ENCODE measurements around the gene CYSRT1. TPM values are rescaled to one million over a fixed set of nuclear protein-coding genes. Genes with fewer than 3 reads are reported as not detected.

Gene CYSRT1
- polyA plus RNA-seq, 1 donor: 71.7 TPM

DNA sequence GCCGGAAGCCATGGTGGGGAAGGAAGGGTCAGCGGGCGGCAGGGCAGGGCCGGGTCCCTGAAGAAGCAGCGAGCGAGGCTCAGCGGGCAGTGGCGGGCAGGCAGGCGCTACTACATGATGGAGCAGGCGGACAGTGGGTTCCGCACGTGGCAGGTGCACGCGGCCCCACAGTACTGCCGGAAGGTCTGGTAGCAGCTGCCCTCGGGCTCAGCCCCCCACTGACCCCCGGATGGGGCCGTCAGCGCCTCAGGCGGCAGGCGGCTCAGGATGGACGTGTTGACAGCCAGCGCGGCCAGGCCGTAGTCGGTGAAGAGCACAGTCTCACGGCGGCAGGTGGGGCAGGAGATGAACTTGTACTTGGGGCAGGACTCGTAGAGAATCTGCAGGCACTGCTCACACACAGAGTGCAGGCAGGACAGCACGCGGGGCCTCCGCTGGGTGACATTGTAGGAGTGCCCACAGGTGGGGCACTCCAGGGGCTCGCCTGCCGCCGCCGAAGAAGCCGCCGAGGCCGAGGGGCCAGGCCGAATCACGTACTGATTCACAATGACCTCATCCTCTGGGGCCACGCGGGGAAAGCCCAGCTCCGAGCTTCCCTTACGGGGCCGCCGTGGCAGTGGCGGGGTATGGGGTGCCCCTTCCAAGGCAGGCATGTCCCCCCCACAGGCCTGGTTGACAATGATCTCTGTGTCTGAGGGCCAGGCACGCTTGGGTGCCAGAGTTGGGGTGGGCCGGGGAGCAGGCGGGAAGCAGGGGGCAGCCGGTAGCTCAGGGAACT lies 4.5 kb upstream of the CYSRT1 start:
- peaks cover 48% of the 10 kb centered on the region for H3K4me1 ChIP-seq (ENCODE audit: control insufficient read depth, insufficient read depth, low read length)
- no peak overlapping the region for H3K27ac ChIP-seq (ENCODE audit: low read length)
- DNase-seq: no peak

DNA sequence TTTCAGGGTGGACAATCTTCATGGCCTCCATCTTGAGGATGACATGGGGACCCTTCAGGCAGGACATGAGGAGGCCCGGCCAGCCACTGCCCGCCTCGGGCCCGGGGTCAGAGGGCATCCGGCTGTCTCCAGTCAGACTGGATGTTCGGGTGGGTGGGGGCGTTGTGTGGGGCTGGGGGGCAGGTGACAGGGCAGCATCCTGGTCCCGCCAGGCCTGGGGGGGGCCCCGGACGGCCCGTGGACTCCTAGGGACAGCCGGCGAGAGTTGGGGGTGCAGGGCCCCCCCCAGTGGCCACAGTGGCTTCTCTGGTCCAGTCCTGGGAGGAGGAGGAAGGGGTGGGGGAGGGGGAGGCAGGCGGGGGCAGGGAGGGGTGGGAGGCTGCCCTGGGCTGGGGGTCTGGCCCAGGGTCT lies 3.9 kb upstream of the CYSRT1 start:
- Histone ChIP-seq H3K4me3 (ENCODE audit: low read length) (no peak overlapping the region), H3K27me3 (ENCODE audit: control insufficient read depth, insufficient read depth, low read length) (no peaks in the 10 kb centered on the region), H3K9me3 (ENCODE audit: control insufficient read depth, low read depth, low read length) (peaks cover 9% of the 10 kb centered on the region), H3K4me1 (ENCODE audit: control insufficient read depth, insufficient read depth, low read length) (peaks cover 54% of the 10 kb centered on the region), H3K27ac (ENCODE audit: low read length) (no peak overlapping the region), H3K36me3 (ENCODE audit: control insufficient read depth, insufficient read depth, low read length) (no peaks in the 10 kb centered on the region)
- no CpG with 5 or more reads among the region's 14 CpGs for WGBS (ENCODE audit: insufficient coverage, low lambda C conversion rate)
- DNase-seq: no peak

More for the DNA sequence above, 4.5 kb upstream of the CYSRT1 start:
- no peaks in the 10 kb centered on the region for H3K27me3 ChIP-seq (ENCODE audit: control insufficient read depth, insufficient read depth, low read length)
- no CpG with 5 or more reads among the region's 52 CpGs for WGBS (ENCODE audit: insufficient coverage, low lambda C conversion rate)
- H3K4me3 ChIP-seq (ENCODE audit: low read length): no peak overlapping the region
- H3K9me3 ChIP-seq (ENCODE audit: control insufficient read depth, low read depth, low read length): peaks cover 9% of the 10 kb centered on the region
- peaks cover 5% of the 10 kb centered on the region for H3K36me3 ChIP-seq (ENCODE audit: control insufficient read depth, insufficient read depth, low read length)

DNA sequence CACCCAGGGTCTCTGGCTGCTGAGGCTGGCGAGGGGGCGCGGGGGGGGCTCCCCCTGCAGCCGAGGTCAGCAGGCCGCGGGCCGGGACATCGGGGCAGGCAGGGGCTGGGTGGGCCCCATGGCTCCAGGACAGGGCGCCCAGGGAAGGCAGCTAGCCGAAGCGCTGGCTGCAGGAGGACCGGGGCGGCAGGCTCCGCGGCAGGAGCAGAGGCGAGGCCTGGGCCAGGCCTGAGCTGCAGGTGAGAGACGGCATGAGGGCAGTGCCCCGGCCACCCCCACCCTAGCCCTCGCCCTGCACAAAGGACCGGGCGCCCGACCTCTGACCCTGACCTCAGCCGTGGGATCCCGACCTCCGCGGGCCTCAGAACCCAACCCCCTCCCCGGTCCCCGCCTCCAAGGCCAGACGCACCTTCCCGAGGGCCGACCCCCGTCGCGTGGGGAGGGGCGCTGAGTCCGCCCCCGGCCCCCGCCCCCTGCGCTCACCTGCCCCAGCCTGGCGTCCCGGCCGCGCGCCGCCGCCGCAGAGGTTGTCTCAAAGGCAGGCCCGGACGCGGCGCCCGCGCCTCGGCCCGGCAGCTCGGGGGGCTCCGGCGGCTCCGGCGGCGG lies 3.4 kb upstream of the CYSRT1 start:
- no CpG with 5 or more reads among the region's 61 CpGs for WGBS (ENCODE audit: insufficient coverage, low lambda C conversion rate)
- Histone ChIP-seq H3K27me3 (ENCODE audit: control insufficient read depth, insufficient read depth, low read length) (no peaks in the 10 kb centered on the region), H3K27ac (ENCODE audit: low read length) (no peak overlapping the region), H3K9me3 (ENCODE audit: control insufficient read depth, low read depth, low read length) (peaks cover 9% of the 10 kb centered on the region), H3K4me3 (ENCODE audit: low read length) (peak overlapping the region; percentile 47), H3K4me1 (ENCODE audit: control insufficient read depth, insufficient read depth, low read length) (peaks cover 59% of the 10 kb centered on the region), H3K36me3 (ENCODE audit: control insufficient read depth, insufficient read depth, low read length) (no peaks in the 10 kb centered on the region)
- peak in 1 of 2 donors; percentile 27 for DNase-seq

DNA sequence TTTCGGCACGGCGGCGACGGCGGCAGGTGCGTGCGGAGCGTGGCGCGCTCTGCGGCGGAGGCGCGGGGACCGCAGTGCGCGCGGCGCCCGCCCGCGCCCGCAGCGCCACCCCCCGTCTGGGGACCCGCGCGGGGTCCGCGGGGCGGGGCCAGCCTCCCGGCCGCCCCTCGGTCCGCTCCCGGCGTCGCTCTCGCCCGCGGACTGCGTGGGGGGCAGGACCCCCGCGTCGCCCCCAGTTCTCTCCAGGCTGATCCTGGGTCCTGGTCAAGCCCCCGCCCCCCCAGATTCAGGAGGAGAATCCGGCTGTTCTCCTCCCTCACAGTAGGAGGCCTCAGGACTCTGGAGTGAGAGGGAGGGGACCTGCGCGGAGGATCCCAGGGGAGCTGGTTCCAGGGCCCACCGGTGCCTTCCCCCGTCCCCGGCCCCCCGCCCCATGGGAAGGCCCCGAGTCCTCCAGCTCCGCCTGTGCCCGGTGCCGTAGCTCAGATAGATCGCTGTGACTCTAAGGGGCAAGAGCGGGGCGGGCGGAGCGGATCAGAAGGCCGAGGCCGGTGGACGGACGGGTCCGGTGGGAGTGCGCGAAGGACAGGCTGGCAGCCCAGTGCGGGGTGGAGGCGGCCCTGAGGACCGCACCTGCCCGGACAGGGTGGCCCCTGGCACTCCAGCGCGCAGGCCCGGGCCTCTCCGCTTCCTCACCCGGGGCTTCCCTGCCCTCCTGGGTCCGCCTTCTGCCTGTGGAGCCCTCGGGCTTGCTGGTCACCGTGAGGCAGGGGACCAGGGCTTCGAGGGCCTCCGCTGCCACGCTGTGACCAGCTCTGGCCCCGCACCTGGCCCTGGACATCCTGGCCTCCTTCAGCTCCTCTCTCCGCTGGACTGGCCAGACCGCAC lies 2.5 kb upstream of the CYSRT1 start, which contains the start of gene RNF208:
RNF208 (minus strand) TSS at position 51 of the 888 bp plus-strand sequence. CDS start 1,028 bp downstream, outside the sequence.
- Histone ChIP-seq H3K4me1 (ENCODE audit: control insufficient read depth, insufficient read depth, low read length) (peaks cover 59% of the 10 kb centered on the region), H3K27ac (ENCODE audit: low read length) (peak within 1 kb of the TSS; percentile 79), H3K27me3 (ENCODE audit: control insufficient read depth, insufficient read depth, low read length) (no peaks in the 10 kb centered on the region), H3K9me3 (ENCODE audit: control insufficient read depth, low read depth, low read length) (peaks cover 9% of the 10 kb centered on the region), H3K4me3 (ENCODE audit: low read length) (peak within 1 kb of the TSS; percentile 76), H3K36me3 (ENCODE audit: control insufficient read depth, insufficient read depth, low read length) (no peaks in the 10 kb centered on the region)
- DNase-seq: peak in 1 of 2 donors; percentile 60
- no CpG with 5 or more reads among the region's 88 CpGs for WGBS (ENCODE audit: insufficient coverage, low lambda C conversion rate)

DNA sequence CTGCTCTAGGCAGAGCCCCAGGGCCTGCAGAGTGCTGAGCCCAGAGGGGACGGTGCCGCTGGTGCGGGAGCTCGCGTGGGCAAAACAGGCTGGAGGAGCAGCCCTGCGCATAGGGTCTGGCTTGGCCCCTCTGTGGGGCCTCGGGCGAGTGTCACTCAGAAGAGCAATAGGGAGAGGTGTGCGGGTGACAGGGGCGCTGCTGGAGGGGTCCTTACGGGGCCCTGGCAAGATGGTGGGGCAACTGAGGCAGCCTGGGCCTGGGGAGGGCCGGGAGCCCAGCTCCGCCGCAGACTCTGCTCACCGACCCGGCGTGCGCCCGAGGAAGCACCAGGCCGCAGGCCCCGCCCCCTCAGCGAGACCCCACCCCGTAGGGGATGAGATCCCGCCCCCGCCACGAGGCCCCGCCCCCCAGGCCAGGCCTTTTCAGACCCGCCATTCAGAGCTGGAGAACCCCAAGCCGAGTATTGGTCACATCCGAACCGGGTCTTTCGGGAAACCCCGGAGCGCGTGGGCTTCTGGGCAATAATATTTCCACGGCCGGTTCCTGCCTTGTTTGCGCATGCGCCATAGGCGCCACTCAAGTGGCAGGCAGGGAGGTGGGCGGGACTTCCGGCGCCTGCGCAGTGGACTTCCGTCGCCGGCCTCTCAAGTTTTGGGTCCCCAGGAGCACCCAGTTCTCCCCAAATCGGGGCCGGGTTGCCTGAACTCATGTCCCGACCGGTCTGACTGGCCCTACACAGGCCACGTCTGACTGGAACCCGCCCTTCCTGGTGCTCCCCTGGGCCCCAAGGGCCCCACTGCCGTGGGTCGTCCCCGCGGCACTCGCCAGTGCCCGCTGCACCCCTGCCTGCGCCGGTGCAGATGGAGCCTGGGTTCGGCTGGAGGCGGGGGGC lies 1.6 kb upstream of the CYSRT1 start:
- peaks cover 12% of the 10 kb centered on the region for H3K9me3 ChIP-seq (ENCODE audit: control insufficient read depth, low read depth, low read length)
- H3K27ac ChIP-seq (ENCODE audit: low read length): peak overlapping the region; percentile 86
- no peaks in the 10 kb centered on the region for H3K36me3 ChIP-seq (ENCODE audit: control insufficient read depth, insufficient read depth, low read length)
- WGBS (ENCODE audit: insufficient coverage, low lambda C conversion rate): no CpG with 5 or more reads among the region's 63 CpGs
- peak; percentile 97 to 98 for DNase-seq
- no peaks in the 10 kb centered on the region for H3K27me3 ChIP-seq (ENCODE audit: control insufficient read depth, insufficient read depth, low read length)
- H3K4me3 ChIP-seq (ENCODE audit: low read length): peak overlapping the region; percentile 76
- H3K4me1 ChIP-seq (ENCODE audit: control insufficient read depth, insufficient read depth, low read length): peaks cover 57% of the 10 kb centered on the region

DNA sequence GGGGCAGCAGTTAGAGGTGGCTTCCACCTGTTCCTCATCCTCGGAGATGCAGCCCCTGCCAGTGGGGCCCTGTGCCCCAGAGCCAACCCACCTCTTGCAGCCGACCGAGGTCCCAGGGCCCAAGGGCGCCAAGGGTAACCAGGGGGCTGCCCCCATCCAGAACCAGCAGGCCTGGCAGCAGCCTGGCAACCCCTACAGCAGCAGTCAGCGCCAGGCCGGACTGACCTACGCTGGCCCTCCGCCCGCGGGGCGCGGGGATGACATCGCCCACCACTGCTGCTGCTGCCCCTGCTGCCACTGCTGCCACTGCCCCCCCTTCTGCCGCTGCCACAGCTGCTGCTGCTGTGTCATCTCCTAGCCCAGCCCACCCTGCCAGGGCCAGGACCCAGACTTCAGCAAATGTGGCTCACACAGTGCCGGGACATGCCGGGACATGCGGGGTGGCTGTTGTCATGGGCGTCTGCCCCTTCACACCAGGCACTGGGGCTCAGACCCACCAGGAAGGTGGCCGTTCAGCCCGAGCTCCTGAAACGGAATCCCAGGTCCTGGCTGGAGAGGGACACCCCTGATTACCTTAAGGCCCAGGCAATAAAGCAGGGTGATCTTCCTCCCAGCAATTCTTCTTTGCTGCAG lies 841 bp downstream of the CYSRT1 start:
- Histone ChIP-seq H3K9me3 (ENCODE audit: control insufficient read depth, low read depth, low read length) (peaks cover 7% of the 10 kb centered on the region), H3K4me1 (ENCODE audit: control insufficient read depth, insufficient read depth, low read length) (peaks cover 70% of the 10 kb centered on the region), H3K36me3 (ENCODE audit: control insufficient read depth, insufficient read depth, low read length) (no peaks in the 10 kb centered on the region), H3K4me3 (ENCODE audit: low read length) (no peak overlapping the region), H3K27me3 (ENCODE audit: control insufficient read depth, insufficient read depth, low read length) (no peaks in the 10 kb centered on the region), H3K27ac (ENCODE audit: low read length) (peak overlapping the region; percentile 82)
- WGBS (ENCODE audit: insufficient coverage, low lambda C conversion rate): no CpG with 5 or more reads among the region's 21 CpGs
- DNase-seq: peak in 1 of 2 donors; percentile 30

DNA sequence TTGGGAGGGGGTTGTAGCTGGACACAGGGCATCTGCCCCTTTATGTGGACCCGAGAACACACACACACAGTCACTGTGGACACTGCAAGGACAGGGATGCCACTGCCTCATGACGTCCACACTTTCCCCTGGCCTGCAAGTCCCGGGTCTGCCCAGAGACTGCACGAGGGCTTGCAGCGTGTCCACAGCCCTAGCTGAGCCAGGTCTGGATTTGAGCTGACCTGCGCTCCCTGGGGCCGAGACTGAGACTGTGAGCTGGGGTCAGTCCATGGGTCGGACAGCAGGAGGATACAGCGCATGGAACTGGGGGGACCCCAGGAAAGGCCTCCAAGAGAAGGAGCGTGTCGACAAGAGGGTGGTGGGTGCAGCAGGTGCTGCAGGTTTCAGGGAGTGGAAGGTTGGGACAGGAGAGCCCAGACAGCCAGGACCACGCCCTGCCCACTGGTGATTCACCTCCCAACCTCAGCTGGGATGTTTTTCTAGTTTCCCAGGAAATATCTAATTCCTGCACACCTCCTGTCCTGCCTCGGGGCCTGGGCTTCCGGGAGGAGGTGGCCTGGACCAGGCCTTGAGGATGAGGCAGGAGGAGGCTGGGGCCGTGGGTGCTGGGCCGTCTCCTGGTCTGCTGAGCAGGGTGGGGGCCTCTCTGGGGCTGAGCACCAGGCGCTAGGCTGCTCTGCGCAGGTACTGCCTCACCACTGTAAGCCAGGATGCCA lies 1.5 kb downstream of the CYSRT1 start:
- H3K36me3 ChIP-seq (ENCODE audit: control insufficient read depth, insufficient read depth, low read length): no peaks in the 10 kb centered on the region
- peaks cover 77% of the 10 kb centered on the region for H3K4me1 ChIP-seq (ENCODE audit: control insufficient read depth, insufficient read depth, low read length)
- no peak overlapping the region for H3K4me3 ChIP-seq (ENCODE audit: low read length)
- WGBS (ENCODE audit: insufficient coverage, low lambda C conversion rate): no CpG with 5 or more reads among the region's 18 CpGs
- H3K9me3 ChIP-seq (ENCODE audit: control insufficient read depth, low read depth, low read length): peaks cover 7% of the 10 kb centered on the region
- H3K27me3 ChIP-seq (ENCODE audit: control insufficient read depth, insufficient read depth, low read length): no peaks in the 10 kb centered on the region
- peak in 1 of 2 donors; percentile 68 for DNase-seq
- H3K27ac ChIP-seq (ENCODE audit: low read length): peak overlapping the region; percentile 82

DNA sequence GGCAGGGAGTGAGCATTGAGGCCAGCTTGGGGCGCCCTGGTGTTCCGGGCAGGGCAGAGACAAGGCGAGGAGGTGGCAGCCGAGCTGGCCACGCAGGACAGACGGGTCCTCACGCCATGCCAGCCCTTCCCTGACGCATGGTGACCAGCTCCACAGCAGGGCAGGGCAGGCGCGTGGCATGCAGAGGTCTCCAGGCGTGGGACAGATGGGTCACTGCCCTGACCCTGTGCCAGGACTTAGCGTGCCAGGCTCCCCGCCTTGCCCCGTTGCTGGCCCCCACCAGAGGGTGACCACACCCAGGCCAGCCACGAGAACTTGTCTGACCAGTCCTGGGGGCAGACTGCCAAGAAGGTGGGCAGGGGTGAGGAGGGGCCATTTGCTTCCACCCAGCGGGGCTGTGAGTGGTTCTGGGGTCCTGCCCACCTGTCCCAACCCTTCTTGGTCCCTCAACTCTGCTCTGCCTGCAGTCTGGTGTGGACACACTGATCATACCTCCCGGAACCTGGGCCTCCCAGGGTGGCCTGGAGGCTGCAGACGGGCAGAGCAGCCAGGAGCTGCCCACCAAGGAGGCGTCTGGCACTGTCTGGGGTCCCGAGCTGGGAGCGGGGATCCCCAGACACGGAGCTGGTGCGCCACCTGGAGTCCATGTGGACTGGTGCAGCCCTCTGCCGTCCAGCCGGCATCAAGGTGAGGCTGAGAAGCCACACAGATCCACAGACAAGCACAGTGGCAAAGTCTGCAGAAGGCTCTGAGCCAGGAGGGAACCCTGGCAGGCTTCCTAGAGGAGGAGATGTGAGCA lies 2.3 kb downstream of the CYSRT1 start, which contains the start of gene RNF224:
RNF224 (plus strand) TSS at position 449 of the 799 bp plus-strand sequence. CDS start 834 bp downstream, outside the sequence.
- peak; percentile 80 to 85 for DNase-seq
- H3K27ac ChIP-seq (ENCODE audit: low read length): peak within 1 kb of the TSS; percentile 91
- H3K4me3 ChIP-seq (ENCODE audit: low read length): peak within 1 kb of the TSS; percentile 41
- peaks cover 84% of the 10 kb centered on the region for H3K4me1 ChIP-seq (ENCODE audit: control insufficient read depth, insufficient read depth, low read length)
- WGBS (ENCODE audit: insufficient coverage, low lambda C conversion rate): no CpG with 5 or more reads among the region's 25 CpGs
- peaks cover 9% of the 10 kb centered on the region for H3K9me3 ChIP-seq (ENCODE audit: control insufficient read depth, low read depth, low read length)
- peaks cover 8% of the 10 kb centered on the region for H3K36me3 ChIP-seq (ENCODE audit: control insufficient read depth, insufficient read depth, low read length)
- no peaks in the 10 kb centered on the region for H3K27me3 ChIP-seq (ENCODE audit: control insufficient read depth, insufficient read depth, low read length)
